Stimulated activated CD8-positive, alpha-beta memory T cell treated with anti-CD3 and anti-CD28 coated beads, Interleukin-4, amount 100 ng/mL, for 48 hours (primary cell): ENCODE results near the gene MTM1.

Source experiments
- DNase-seq: peaks from one replicate; pipeline ENCODE4 v3.0.0-alpha.2; 2020

Gene MTM1

DNA sequence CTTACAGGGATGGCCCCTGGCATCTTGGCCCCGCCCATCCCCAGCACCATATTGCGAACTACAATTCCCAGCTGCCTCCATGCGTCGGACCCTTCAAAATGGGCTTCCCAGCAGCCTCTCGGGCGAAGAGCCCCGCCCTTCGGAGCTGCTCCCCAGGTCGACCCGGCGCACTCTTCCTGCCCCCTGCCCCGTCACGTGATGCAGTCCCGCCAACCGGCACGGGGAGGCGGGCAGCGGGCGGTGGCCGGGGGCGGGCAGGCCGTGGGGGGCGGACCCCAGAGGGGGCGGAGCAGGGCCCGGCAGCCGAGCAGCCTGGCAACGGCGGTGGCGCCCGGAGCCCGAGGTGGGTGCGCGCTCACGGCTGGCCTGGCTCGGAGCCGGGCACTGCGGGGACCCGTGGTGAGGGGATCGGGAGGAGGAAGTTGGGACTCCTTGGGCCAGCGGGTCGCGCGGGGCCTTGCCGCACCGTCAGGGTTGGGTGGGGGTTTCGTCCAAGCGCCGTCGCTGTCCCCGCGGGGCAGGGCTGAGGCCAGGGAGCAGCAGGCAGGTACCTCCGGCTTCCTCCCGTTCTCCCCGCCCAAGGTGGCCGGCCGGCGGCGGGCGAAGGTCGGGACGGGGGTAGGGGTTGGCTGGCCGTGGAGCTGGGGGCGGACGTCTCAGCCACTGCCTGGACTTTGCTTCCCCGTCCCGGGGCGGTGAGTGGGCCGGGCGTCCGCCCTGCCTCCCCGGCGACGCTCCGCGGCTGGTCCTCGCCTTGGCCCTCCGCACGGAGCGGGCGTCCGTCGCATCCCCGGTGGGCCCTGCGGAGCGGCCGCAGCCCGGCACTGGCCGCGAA is at the start of gene MTM1:
Gene MTM1, plus strand, starts transcription at position 302 of the 835 bp plus-strand sequence. CDS start 23,994 bp downstream, outside the sequence.
- DNase-seq, result peak; percentile 90

DNA sequence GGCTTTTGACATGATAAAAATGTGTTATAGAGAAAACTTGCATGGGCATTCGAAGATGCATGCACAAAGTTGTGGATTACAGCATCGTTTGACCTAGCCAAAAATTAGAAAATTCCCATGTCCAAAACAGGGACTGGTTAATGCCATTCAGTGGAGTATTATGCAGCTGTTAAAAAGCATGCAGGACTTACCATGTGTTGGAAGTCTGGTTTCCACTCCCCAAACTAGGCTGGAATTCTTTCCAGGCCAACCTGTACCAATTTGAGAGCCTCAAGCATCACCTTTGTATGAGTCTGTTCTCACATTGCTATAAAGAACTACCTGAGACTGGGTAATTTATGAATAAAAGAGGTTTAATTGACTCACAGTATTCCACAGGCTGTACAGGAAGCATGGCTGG is 45.9 kb upstream of the MTM1 start:
- DNase-seq, result no peak

DNA sequence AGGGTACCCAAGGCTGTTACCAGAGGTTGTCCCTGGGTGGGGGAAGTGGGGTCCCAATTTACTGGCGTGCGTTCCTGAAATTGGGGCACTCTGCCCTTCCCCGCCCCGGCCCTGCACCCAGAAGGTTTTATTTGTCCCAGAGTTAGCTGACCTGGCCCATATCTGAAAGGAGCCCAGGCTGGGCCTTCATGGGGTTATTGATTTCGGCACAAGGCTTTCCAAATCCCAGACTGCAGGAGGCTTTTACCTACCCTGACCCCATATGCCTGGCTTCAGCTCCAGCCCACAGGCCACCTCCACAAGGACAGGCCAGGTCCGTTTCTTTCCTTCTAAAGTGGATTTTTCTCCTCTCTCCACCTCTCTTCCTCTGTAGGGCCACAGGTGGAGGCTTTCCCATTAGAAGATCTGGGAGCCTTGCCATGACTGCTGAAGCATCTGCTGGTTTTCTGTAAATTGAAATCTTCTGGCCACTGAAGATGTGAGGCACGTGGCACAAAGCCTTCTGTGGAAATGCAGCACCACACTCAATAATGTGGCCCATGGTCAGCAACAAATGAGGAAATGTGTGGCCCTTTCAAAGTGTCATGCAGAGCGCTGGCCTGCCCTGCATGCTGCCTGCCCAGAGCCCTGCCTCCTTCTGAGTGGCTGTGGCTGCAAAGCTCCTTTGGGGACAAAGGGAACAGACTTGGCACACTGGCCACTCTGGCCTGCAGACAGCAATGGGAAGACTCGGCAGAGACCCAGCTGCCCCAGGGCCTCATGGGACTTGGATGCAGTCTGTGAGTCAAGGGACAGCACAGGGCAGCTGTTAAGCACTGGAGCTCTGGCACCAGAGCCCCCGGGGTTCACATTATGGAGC is 43.1 kb upstream of the MTM1 start:
- DNase-seq, result no peak

DNA sequence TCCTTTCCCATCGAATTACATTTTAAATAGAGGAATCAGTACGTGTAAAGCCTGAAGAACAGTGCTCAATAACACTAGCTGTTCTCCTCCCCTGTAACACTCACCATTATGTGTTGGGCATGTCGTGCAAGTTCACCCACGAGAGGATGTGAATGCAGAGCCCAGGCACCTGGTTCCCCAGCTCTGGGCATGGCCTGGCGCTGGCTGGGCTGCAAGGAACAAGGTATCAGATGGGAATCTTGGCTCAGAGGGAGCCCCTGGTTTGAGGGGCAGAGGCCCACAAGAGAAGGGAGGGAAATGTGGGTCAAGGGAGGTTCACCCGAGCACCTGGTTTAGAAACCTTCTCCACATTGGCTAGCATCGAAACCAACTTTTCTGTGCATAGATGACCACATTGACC is 41.7 kb upstream of the MTM1 start:
- DNase-seq, result no peak

DNA sequence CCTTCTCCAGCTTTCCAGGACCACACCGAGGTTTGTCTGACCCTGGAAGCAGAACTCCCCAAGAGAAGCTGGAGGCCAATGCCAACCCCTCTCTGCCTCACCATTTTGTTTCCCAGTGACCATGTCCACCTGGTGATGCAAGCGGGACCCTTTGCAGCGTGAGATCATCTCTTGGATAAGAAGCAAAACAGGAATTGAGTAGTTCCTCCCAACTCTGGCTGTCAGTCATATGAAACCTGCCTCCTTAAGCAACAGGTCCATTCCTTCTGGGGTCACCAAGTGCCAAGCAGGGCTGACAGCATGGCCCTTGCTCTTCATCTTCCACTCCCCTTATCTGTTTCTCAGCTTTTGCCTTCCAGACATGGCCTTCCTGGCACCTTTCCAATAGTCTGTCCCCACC is 41.3 kb upstream of the MTM1 start:
- DNase-seq, result no peak

DNA sequence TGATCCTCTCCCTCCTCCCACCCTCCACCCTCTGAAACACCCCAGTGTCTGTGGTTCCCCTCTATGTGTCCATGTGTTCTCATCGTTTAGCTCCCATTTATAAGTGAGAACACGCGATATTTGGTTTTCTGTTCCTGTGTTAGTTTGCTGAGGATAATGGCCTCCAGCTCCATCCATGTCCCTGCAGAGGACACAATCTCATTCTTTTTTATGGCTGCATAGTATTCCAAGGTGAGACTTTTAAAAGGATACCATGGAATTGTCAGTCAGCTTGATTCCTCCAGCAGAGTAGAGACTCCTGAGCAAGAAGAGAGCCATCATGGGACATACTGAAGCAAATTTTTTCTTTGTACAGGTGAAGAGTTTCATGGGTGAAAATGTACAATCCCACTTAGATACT is 38.8 kb upstream of the MTM1 start:
- no peak for DNase-seq

DNA sequence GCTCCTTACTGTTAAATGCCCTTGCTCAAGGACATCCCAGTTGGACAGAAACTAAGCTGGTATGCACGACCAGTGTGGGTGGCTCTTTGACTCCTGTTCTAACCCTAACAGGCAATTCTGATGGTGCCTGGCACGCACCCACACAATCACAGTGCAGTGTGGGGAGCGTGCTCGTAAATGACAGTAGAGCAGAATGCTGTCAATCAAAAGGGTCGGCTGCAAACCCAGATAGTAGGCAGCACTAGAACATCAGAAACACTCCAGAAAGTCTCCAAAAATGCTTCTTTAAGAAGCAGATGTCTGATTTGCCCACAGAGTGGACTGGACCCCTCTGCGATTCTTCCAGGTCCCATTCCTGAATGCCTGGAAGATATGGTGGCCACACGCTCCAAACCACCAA is 37.6 kb upstream of the MTM1 start:
- no peak for DNase-seq

DNA sequence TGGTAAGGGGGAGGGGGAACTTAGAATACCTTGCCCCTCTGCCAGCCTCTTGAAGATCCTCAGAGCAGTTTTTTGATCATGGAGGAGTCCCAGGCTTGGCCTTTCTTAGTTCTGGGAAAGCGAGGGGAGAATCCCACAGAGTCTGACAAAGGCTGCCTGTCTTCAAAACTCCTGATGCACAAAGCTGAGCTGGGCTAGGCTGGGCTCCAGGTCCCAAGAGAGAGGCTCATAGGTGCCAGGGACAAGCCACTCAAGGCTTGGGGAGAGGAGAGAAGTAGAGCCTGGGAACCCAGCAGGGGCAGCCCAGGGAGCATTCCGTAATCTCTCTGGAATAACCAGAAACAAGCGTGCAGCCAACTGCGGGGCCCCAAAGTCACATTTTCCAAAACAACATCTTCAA is 37.0 kb upstream of the MTM1 start:
- DNase-seq, result no peak

DNA sequence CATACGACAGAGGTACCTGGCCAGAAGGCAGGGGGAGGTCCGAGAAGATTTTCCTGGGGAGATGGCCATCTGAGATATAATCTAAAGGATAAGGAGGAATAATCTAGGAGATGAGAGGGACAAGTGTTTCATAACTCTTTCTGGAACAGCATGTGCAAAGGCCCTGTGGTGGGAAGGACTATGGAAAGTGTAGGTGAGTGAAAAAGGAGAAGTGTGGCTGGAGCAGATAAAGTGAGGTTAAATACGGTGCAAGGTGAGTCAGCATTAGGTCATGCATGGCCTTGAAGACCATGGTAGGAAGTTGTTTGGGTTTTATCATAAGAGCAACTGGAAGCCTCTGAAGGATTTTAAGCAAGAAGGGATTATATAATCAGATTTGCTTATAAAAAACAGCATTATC is 34.6 kb upstream of the MTM1 start:
- no peak for DNase-seq

DNA sequence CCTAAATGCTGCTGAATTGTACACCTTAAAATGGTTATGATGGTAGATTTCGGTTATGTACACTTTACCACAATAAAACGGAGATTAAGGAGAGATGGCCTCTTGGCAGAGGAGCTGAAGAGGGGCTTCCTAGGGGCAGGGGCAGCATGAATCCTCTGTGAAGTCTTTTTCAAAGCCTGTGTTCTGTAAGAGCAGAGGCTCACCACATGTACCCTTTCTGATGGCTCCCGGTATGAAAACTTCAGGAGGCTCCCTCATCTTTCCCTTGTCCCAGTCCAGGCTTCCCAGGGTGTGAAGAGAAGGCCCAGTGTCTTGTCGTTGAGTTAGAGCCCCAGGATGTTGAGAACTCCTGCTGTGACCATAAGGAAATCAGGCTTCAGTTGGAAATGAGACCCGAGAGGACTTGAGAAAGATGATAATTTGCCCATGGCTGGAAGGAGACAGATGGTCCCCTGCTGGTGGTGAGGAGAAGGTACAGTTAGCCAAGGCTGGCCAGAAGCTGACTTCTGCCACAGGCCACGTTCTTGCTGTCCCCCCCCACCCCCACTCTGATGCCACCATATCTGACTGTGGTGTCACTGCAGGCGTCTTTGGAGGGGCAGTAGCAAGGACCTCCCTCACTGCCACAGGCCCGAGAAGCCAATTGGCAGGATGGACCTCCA is 31.8 kb upstream of the MTM1 start:
- no peak for DNase-seq

DNA sequence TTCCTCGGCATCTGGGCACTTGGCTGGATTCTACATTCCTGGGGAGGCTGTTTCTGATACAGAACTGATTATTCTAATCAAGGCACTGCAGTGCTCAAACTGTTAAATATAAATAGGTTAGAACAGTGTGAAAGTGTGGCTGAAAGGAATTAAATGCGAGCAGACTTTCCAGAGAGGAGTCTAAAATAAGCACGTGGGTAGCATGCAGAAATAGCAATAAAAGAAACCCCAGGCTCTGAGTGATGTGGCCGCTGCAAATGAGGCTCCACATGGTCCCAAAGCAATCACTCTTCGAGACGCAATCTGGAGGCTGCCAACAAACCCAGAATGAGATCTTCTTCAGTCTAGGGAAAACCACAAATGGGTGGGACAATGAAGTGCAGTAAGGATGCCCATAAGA is 30.6 kb upstream of the MTM1 start:
- no peak for DNase-seq

DNA sequence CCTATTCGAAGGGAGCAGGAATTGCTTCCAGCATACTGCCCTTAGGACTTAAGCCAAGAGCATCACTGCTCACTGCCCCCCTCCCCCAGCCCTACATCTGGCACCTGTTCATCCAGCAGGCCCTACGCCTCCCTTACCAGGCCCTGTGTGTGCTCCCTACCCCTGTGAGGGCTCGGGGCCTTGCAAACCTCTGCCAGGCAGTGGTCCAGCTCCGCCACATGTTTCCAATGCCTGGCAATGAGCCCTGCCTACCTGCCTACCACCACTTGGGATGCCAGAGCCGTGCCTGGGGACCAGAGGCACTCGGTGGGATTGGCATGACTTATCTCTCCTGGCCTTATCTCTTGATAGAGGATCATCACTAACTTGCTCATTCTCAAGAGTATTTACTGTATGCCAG is 27.5 kb upstream of the MTM1 start:
- DNase-seq, result no peak

DNA sequence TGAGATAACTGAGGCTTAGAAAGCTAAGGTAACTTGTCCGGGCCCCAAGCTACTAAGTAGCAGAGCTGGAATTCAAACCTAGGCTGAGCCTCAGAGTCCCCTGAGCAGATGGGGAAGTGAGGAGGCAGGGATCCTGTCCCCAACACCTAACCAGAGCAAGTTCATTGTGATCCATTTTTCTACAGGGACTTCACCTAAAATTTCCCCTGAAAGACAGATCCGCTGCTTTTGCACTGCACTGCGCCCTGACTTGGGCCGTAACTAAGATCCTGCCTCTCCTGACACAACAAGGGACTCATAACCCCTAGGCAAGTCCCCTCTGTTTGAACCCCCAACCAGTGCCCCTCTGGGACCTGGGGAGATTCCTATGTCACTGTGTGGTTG is 25.6 kb upstream of the MTM1 start:
- DNase-seq, result no peak

DNA sequence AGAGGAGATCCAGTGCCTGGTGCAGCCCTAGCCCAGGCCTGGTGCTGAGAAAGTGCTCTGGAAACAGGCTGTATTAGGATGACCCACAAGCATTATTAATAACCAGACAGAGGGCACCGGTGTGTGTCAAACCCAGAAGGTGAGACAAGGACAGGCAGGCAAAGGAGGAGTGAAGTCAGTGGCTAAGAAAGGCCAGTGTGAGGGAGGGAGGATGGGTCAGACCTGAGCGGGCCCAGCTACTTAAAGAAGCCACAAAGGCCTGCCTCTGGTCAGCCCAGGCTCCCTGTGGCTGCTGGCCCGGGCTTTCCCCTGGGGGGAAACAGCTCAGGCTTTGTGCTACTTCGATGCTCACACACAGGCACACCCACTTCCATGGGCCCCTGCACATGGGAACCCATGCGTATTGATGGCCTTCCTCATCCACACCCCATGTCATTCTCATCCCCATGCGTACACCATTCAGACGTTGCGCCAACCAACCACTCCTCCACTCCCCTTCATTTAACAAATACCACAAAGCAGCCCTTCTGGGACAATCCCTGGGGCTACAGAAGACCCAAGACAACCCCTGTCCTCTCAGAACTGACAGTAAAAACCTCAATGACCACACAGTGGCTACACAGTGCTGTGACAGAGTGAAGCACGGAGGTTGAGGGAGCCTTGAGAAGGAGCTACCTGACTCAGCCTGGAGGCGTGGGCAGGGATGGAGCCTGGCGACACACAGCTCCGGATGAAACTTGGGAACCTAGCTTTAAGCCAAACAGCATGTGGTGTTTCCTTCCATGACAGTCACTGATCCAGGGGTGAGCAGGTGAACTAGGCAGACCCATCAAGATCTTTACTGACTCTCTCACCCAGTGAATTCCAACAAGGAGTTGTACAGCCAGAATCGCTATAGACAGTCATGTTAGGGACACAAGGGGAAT is 24.9 kb upstream of the MTM1 start:
- DNase-seq, result no peak

DNA sequence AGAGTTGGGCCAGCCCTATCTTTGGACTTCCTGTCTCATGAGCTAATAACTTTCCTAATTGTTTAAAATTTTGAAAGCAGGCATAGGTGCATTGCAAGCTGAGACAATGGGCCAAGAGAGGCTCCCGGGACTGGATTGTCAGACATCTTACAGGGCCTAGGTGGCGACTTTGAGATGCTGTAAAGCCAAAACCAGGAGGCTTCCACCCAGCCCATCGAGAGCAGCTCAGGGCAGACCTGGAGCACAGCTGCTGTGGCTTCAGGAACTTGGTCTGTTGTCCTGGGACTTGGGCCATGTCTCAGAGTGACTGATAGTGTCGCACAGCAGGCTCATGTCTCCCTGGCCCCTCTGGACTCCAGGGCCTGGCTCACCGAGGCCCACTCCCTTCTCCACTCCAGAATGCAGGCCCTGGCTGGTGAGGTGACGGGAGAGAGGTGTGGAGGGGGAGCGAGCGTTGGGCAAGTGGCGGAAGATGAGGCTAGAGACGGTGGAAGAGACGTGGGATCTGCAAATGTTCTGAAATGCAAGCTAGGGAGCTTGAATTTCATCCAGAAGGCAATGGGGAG is 24.1 kb upstream of the MTM1 start:
- no peak for DNase-seq

DNA sequence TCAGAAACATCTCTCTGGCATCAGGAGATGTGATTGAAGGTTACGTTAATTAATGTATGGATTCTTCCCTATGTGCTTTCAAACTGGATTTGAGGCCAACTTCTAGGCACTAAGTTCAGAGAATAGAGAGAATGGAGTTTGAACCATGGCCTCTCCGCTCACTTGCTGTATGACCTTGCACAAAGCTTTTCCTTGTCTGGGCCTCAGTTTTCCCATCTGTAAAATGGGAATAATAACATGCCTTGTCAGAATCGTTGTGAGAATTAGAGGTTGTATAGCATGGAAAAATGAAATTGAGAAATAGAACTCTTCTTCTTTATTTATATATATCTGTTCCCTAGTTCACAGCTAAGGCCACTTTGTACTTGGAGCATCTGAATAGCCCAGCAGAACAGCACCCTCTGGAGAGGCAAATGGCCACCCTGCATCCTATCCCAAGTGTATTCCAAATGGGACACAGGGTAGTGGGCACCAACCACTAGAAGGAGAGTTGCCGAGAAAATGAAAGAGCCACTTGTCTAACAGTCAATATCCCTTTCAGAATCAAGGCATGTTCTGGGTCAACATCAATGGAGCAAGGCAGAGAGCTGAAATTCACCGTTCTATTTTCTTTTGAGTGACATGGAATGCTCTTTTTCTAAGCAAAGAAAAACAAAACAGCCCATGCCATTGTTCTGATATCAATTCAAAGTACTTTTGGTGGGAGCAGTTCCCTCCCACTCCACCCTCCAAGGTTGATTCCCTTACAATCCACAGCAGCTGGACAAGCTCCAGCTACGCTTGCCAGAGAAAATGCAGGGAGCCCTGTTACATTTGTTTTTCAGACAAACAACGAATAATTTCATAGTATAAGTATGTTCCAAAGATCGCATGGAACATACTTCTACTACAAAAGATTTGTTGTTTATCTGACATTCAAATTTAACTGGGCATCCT is 23.3 kb upstream of the MTM1 start:
- no peak for DNase-seq

DNA sequence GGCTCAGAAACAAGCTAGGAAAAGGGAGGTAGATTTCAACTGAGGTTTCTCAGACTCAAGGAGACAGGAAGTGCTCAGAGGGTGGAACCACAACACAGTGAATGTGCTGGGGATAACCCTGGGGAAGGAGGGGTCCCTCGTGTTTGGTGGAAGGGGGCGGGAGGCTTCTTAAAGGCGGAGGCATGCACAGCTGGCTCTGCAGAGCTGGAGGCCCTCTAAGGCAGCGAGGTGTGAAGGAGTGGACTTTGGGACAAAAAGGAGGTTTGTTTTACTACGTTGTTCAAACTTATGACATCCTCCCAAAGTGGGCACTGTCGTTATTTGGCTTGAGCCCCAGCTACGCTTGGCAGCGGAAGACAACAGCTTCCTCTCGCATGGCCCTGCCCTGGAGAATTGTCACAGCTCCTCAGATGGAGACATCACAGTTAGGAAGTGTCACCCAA is 21.7 kb upstream of the MTM1 start:
- DNase-seq, result peak; percentile 39

DNA sequence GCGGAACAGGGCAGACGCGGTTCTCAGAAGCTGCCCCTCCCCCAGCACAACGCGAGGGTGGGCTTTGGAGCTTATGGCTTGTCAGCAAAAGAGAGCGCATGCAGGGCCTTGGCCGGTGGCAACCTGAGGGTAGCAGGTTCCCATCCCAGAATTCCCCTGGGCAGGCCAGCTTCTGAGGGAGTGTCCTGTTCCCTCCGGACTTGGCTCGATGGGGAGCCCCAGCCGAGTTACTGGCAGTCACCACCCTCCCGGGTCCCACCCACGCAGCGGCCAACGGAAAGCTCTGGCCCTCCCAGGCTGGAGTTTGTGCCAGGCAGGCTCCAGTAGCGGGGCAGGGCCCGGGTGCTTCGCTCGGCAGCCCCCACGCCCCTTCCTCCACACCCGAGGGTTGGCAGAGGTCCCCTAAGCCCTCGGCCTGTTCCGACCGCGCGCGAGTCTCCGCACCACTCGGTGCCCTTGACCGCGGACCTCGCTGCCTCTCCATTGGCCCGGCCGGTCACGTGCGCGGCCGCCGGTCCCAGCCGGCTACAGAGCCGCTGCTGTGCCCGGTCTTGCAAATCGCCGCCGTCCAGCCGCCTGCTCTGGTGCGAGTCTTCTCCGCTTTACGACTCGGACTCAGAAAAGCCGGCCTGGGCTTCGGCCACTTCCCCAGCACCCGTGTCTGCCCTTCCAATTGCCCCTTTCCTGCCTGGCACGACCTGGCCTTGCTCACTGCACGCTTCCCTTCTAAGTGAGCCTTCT is 20.9 kb upstream of the MTM1 start:
- DNase-seq, result peak; percentile 48

DNA sequence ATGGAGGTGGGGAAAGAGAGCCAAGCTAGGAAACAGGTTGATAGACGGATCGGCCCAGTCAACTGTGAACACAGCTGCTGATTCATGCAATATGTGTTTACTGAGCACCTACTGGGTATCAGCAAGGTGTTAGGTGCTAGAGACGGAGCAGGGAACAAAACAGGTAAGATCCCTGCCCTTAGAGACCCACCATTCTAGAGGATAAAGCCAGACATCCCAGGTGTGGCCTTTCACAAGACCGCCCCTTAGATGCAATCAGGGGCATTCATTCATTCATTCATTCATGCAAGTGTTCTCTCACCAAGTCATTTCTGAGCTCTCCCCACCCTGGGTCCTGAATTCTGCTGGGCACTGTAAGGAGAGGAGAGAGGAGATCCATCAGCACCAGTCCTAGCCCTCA is 20.2 kb upstream of the MTM1 start:
- no peak for DNase-seq

DNA sequence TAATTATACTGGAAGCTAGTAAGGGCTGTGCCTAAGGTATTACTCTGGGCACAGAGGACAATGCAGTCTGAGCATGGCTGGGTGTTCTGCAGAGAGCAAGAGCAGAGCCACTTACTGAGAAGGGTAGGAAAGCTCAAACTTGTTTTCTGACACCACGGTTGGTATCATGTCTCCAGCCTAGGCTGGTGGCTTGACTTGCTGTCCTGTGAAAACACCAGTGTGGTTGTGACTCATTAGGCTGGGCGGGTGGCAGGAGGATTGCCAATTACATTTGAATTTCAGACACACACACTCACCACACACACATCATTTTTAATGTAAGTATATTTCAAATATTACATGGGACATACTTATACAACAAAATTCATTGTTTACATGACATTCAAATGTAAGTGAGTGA is 19.7 kb upstream of the MTM1 start:
- no peak for DNase-seq
